ENCODE results near the gene XPNPEP2. TPM values are rescaled to one million over a fixed set of nuclear protein-coding genes. Genes with fewer than 3 reads are reported as not detected.
A peak's percentile ranks its signal among the peaks of the same experiment; 100 is the strongest.
"Not testable (repeated sequence)": the region's sequence is repeated elsewhere in the genome, so short reads cannot be mapped to it uniquely, and the experiment has no call there.

The XPNPEP2 gene
- total RNA-seq, 1 donor from 2014 or later = 0.24 TPM

DNA sequence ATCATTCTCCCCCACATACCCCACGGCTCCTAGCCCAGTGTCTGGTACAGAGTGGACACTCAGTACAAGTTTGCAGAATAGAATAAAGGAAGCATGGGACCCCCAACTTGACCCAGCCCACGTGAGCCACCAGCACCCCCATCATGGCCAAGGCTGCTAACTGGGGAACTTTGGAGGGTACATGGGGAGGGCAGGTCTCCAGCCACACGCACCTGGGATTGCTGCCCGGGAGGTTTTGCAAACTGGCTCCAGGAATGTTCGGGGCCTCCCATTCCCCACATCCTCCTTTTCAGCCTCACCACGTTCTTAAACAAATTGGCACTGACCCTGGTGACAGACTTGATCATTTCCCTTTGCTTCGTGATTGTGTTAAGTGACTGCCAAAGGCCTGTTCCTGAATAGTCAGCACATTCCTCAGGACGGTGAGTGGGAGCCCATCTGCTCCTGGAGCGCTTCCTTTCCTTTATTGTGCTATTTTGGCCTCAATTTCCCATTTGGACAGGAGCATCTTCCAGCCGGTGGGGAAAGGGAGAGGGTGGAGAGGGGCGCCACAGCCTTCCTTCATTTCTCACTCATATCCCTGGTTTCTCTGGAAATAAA, 18.7 kb upstream of the XPNPEP2 start:
- no peak for DNase-seq (ENCODE audit: low spot score)

- DNase-seq (ENCODE audit: low spot score) = no peak
Observed at GRCh38 chrX:129720741-129721140, 18.0 kb upstream of the XPNPEP2 start.

DNA sequence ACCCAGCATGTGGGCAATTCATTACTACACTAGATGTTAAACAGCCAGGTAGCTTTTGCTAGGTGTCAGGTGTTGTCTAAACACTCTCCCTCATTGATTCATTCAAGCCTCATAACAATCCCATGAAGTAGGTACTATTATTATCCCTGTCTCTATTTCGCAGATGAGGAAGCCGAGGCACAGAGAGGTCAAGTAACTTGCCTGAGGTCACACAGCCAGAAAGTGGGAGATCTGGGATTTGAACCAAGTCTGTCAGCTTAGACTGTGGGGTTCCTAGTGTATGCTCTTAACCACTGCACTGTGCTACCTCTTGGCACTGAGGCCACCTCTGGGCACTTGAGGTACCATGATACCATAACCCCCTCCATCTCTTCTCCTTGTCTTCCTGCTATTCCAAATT, 17.4 kb upstream of the XPNPEP2 start:
- no peak for DNase-seq (ENCODE audit: low spot score)

- no peak for DNase-seq (ENCODE audit: low spot score)
Observed at GRCh38 chrX:129721870-129722269, 16.9 kb upstream of the XPNPEP2 start.

- no peak for DNase-seq (ENCODE audit: low spot score)
Observed at GRCh38 chrX:129723511-129723910, 15.3 kb upstream of the XPNPEP2 start.

DNA sequence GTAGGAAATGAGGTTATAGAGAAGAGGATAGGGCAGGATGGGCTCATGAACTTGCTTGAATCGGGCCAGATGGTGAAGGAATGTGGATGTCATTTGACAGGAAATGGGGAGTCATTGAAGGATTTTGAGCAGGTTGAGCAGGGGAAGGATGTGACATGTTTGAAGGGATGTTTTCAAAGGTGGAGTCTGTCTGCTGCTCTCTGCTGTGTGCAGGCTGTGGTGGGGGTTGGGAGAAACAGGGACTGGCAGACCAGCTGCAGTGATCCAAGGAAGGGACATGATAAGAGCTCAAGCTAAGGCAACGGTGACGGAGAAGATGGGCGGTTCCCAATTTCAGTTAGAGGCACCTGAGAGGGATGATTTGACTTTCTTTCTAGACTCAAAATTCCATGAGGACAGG, 14.0 kb upstream of the XPNPEP2 start:
- no peak for DNase-seq (ENCODE audit: low spot score)

GRCh38 chrX:129726307-129727111, 12.3 kb upstream of the XPNPEP2 start:
- DNase-seq (ENCODE audit: low spot score) = peak; percentile 63

DNA sequence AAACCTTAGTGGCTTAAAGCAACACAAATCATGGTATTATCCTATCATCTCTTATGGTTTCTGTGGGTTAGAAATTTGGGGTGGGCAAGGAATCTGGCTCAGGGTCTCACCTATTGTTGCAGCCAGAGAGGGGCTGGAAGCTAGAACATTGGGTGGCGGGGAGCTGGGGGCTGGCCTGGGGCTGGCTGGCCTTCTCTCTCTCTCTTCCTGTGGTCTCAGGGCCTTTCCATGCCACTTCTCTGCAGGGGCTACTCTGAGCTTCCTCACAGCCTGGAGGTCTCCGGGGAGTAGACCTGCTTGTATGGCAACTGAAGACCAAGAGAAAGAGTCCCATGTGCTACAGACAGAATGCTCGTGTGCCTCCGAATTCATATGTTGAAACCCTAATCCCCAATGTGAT, 10.7 kb upstream of the XPNPEP2 start:
- DNase-seq (ENCODE audit: low spot score) = no peak

GRCh38 chrX:129731228-129731627, 7.6 kb upstream of the XPNPEP2 start:
- no peak for DNase-seq (ENCODE audit: low spot score)

DNA sequence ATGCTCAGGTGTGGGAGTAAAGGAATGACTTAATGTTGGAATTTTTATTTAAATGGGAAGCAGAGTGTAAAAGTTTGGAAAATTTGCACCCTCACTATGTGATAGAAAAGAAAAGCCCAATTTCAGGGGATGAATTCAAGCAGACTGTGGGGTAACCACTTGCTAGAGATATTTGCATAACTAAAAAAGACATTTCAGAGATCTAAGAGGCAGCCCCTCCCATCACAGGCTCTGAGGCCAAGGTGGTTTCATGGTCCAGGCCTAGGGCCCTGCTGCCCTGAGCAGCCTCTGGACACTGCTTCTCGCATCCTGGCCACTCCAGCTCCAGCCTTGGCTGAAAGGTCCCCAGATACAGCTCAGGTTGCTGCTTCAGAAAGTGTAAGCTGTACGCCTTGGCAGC, 5.9 kb upstream of the XPNPEP2 start:
- DNase-seq (ENCODE audit: low spot score) = no peak

- DNase-seq (ENCODE audit: low spot score) = no peak
Observed at GRCh38 chrX:129733335-129733734, 5.4 kb upstream of the XPNPEP2 start.

DNA sequence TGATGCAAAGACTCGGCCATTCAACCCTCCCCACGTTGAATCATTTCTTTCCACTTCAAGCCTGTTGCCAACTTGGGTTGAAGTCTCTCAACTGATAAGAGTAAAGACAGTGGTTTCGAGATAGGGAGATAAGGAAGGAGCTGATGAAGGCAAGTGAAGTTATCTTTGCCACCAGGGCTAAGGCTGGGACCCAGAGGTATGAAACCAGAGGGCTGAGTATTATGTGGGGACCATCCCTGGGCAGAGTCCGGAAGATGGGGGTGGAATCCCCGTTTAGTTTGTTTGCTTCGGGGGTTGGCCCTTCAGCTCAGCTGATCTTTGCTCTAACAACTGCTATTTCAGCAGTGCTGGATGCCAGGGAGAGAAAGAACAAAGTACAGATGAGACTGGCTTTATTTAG, 2.3 kb upstream of the XPNPEP2 start:
- DNase-seq (ENCODE audit: low spot score) = peak; percentile 43

- peak; percentile 21 for DNase-seq (ENCODE audit: low spot score)
Observed at GRCh38 chrX:129737916-129738315, 863 bp upstream of the XPNPEP2 start.

GRCh38 chrX:129739578-129739977, 799 bp downstream of the XPNPEP2 start:
- DNase-seq (ENCODE audit: low spot score) = peak; percentile 18

GRCh38 chrX:129741880-129742758, 3.3 kb downstream of the XPNPEP2 start:
- peak; percentile 6 for DNase-seq (ENCODE audit: low spot score)

GRCh38 chrX:129742759-129743152, 4.0 kb downstream of the XPNPEP2 start:
- DNase-seq (ENCODE audit: low spot score) = not testable (repeated sequence)

- DNase-seq (ENCODE audit: low spot score) = no peak
Observed at GRCh38 chrX:129743821-129744220, 5.0 kb downstream of the XPNPEP2 start.

GRCh38 chrX:129744861-129745321, 6.1 kb downstream of the XPNPEP2 start:
- no peak for DNase-seq (ENCODE audit: low spot score)

DNA sequence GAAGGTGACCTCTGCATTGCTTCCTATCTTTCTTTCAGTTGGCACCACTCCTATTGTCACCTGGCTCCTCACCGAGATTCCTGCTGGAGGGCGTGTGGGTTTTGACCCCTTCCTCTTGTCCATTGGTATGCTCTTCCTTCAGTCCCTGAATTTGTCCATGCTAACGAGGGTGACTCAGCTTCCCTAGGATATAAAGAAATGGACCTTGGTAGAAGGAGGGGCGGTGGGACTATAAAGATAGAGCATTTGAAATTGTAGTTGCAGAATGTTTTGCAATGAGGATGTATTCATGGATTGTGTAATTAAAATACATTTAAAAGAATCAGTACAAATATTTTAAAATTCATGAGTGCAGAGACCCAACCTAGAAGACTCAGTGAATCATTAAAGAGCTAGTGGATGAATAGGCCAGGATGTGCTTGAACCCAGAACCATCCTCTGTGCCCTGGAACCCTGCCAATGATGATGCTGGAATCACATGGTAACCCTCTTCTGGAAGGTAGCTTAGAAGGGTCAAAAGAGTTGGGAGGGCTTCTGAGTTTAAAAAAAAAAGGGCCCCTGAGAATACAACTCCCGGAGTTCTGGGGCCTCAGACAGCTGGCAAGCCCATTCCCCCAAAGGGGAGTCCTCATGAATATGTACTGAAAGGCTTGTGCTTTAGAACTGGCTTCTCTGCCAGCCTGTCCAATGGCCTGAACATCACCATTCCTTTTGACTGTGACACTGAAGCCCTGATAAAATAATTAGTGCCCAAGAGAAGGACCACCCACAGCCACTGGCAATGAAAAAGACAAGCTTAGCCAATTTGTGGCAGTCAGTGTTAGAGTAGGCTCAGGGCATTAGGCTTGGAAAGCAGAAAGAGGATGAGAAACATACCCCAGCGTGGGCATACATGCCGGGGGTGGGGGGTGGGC, 8.0 kb downstream of the XPNPEP2 start:
- no peak for DNase-seq (ENCODE audit: low spot score)

GRCh38 chrX:129747533-129747932, 8.8 kb downstream of the XPNPEP2 start:
- DNase-seq (ENCODE audit: low spot score) = no peak

GRCh38 chrX:129748305-129748704, 9.5 kb downstream of the XPNPEP2 start:
- peak; percentile 16 for DNase-seq (ENCODE audit: low spot score)

Measured in umbilical cord (tissue), 2 donors.